ENCODE results near the gene NUDT3.

GRCh38 chr6:34357937-34358336 lies 34.5 kb downstream of the NUDT3 start:
- TF ChIP-seq EZH2 (IDR thresholded peaks at IDR 0.05) (no peak), CEBPB (IDR thresholded peaks at IDR 0.05; ENCODE audit: low read depth) (no peak), ZNF274 (IDR thresholded peaks at IDR 0.05; ENCODE audit: low read depth, low read length) (no peak), SIN3A (IDR thresholded peaks at IDR 0.05; ENCODE audit: low read depth) (no peak), YY1 (IDR thresholded peaks at IDR 0.05; ENCODE audit: extremely low read depth, insufficient replicate concordance, low read depth, low read length) (no peak), POLR2AphosphoS5 (IDR thresholded peaks at IDR 0.05; ENCODE audit: low read depth, low read length) (no peak), POLR2A (IDR thresholded peaks at IDR 0.05; ENCODE audit: borderline replicate concordance, extremely low read depth, insufficient read depth, insufficient read length) (no peak), FOSL1 (IDR thresholded peaks at IDR 0.05; ENCODE audit: low read depth) (no peak), ELF1 (IDR thresholded peaks at IDR 0.05; ENCODE audit: borderline replicate concordance, low read depth) (no peak), SRF (IDR thresholded peaks at IDR 0.05; ENCODE audit: low read depth) (no peak), RAD21 (IDR thresholded peaks at IDR 0.05; ENCODE audit: low read depth) (no peak), JUND (IDR thresholded peaks at IDR 0.05) (no peak), MAX (IDR thresholded peaks at IDR 0.05) (no peak)
- TF ChIP-seq, protein P1, sequence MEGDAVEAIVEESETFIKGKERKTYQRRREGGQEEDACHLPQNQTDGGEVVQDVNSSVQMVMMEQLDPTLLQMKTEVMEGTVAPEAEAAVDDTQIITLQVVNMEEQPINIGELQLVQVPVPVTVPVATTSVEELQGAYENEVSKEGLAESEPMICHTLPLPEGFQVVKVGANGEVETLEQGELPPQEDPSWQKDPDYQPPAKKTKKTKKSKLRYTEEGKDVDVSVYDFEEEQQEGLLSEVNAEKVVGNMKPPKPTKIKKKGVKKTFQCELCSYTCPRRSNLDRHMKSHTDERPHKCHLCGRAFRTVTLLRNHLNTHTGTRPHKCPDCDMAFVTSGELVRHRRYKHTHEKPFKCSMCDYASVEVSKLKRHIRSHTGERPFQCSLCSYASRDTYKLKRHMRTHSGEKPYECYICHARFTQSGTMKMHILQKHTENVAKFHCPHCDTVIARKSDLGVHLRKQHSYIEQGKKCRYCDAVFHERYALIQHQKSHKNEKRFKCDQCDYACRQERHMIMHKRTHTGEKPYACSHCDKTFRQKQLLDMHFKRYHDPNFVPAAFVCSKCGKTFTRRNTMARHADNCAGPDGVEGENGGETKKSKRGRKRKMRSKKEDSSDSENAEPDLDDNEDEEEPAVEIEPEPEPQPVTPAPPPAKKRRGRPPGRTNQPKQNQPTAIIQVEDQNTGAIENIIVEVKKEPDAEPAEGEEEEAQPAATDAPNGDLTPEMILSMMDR (IDR thresholded peaks at IDR 0.05 in 2 of 3, conservative IDR thresholded peaks at IDR 0.05 in 1 of 3; ENCODE audit: borderline replicate concordance in 1 of 3, insufficient read depth in 1 of 3, low read depth in 2 of 3, low read length in 2 of 3): no peak

Data from HCT116 (cell line).